Measurements from ENCODE around the gene EIF5B. TPM values are rescaled to one million over a fixed set of nuclear protein-coding genes. Genes with fewer than 3 reads are reported as not detected.
"Not testable (repeated sequence)": the region's sequence is repeated elsewhere in the genome, so short reads cannot be mapped to it uniquely, and the experiment has no call there.

EIF5B gene
- total and polyA plus RNA-seq, 9 donors, result 17.5 to 38.8 (median 30.4) TPM

DNA sequence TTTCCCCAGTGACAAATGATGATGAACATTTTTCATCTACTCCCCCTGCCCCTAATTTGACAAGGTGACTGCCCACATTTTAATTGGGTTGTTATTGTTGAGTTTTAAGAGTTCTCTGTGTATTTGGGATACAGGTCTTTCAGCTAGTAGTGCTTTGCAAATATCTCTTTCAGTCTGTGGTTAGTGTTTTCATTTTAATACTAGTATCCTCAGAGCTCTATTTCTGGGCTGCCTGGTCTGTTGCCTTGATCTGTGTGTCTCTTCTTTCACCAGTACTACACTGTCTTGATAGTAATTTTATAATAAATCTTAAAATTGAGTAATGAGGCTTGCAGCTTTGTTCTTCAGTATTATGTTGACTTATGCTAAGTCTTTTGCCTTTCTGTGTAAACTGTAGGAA, 19.7 kb downstream of the EIF5B start:
- Histone ChIP-seq H3K4me3 (no peak overlapping the region), H3K36me3 (no peaks in the 10 kb centered on the region), H3K27ac (no peak overlapping the region), H3K9me3 (no peaks in the 10 kb centered on the region), H3K4me1 (ENCODE audit: insufficient read depth) (no peaks in the 10 kb centered on the region), H3K27me3 (no peaks in the 10 kb centered on the region)
- TF ChIP-seq EP300 (IDR thresholded peaks at IDR 0.05), result no peak
- TF ChIP-seq, protein P1, sequence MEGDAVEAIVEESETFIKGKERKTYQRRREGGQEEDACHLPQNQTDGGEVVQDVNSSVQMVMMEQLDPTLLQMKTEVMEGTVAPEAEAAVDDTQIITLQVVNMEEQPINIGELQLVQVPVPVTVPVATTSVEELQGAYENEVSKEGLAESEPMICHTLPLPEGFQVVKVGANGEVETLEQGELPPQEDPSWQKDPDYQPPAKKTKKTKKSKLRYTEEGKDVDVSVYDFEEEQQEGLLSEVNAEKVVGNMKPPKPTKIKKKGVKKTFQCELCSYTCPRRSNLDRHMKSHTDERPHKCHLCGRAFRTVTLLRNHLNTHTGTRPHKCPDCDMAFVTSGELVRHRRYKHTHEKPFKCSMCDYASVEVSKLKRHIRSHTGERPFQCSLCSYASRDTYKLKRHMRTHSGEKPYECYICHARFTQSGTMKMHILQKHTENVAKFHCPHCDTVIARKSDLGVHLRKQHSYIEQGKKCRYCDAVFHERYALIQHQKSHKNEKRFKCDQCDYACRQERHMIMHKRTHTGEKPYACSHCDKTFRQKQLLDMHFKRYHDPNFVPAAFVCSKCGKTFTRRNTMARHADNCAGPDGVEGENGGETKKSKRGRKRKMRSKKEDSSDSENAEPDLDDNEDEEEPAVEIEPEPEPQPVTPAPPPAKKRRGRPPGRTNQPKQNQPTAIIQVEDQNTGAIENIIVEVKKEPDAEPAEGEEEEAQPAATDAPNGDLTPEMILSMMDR (IDR thresholded peaks at IDR 0.05), result no peak
- TF ChIP-seq POLR2A (IDR thresholded peaks at IDR 0.05), result no peak
- intact Hi-C loops (cut with DNase I), result no loop called here
- no peak for DNase-seq

GRCh38 chr2:99365661-99366060, 28.5 kb downstream of the EIF5B start:
- no peak overlapping the region for H3K4me3 ChIP-seq
- no peaks in the 10 kb centered on the region for H3K9me3 ChIP-seq
- H3K27me3 ChIP-seq, result no peaks in the 10 kb centered on the region
- intact Hi-C loops (cut with DNase I), result no loop called here
- no peak for TF ChIP-seq POLR2A (IDR thresholded peaks at IDR 0.05)
- TF ChIP-seq, protein P1 (IDR thresholded peaks at IDR 0.05), result no peak
- 73 to 87% (median 82%) methylated on average over 2 of the region's 2 CpGs for WGBS, 3 donors
- H3K36me3 ChIP-seq, result no peaks in the 10 kb centered on the region
- no peaks in the 10 kb centered on the region for H3K4me1 ChIP-seq (ENCODE audit: insufficient read depth)
- DNase-seq, result no peak
- no peak overlapping the region for H3K27ac ChIP-seq

DNA sequence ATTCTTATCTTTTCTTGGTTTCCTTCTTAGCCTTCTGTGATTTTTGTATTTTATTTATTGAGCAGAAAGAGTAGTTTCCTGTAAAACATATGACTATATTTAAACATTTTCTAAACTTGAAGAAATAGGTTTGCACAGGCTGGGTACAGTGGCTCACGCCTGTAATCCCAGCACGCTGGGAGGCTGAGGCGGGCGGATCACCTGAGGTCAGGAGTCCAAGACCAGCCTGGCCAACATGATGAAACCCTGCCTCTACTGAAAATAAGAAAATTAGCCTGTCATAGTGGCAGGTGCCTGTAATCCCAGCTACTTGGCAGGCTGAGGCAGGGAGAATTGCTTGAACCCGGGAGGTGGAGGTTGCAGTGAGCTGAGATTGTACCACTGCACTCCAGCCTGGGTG, 31.7 kb downstream of the EIF5B start:
- WGBS, 3 donors, result 98 to 99% (median 98%) methylated on average over 5 of the region's 5 CpGs
- H3K9me3 ChIP-seq; H3K4me1 ChIP-seq (ENCODE audit: insufficient read depth); H3K27me3 ChIP-seq; H3K4me3 ChIP-seq; DNase-seq; H3K27ac ChIP-seq; intact Hi-C loops (cut with DNase I); H3K36me3 ChIP-seq: not testable (repeated sequence)

DNA sequence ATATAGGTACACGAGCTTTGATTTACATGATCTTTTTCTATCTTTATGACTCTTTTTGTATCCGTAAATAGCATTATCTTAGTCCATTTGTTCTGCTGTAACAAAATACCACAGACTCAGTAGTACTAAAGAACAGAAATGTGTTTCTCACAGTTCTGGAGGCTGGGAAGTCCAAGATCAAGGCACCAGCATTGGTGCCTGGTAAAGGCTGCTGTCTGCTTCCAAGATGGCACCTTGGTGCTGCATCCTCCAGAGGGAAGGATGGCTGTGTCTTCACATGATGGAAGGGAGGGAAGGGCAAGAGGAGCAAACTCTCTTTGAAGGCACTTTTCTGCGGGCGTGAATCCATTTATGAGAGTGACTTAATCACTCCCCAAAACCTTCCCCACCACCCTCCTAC, 36.0 kb downstream of the EIF5B start:
- 97 to 98% (median 98%) methylated on average over 4 of the region's 4 CpGs for WGBS, 3 donors
- H3K27me3 ChIP-seq, result no peaks in the 10 kb centered on the region
- no peaks in the 10 kb centered on the region for H3K9me3 ChIP-seq
- TF ChIP-seq EP300 (IDR thresholded peaks at IDR 0.05), result no peak
- TF ChIP-seq, protein P1 (IDR thresholded peaks at IDR 0.05), result no peak
- TF ChIP-seq POLR2A (IDR thresholded peaks at IDR 0.05), result no peak
- no peak for DNase-seq
- no peaks in the 10 kb centered on the region for H3K36me3 ChIP-seq
- no peak overlapping the region for H3K4me3 ChIP-seq
- H3K27ac ChIP-seq, result no peak overlapping the region
- intact Hi-C loops (cut with DNase I), result no loop called here
- no peaks in the 10 kb centered on the region for H3K4me1 ChIP-seq (ENCODE audit: insufficient read depth)

DNA sequence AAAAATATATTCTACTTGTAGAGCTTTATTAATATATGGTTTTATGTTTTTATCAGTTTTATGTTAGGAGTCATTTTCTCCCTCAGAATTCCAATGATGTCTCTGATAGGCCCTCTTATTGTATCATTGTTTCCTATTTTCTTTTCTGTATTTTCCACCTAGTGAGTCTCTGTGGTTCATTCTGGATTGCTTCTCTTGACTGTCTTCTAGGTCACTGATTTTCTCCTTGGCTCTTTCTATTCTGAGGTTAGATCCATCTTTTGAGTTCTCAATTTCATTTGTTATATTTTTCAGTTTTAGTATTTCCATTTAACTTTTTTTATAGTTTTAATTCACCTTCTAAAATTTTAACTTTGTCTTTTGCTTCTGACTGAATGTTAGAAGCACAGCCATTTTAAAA, 37.6 kb downstream of the EIF5B start:
- Histone ChIP-seq H3K4me3 (no peak overlapping the region), H3K27ac (no peak overlapping the region), H3K9me3 (no peaks in the 10 kb centered on the region), H3K27me3 (no peaks in the 10 kb centered on the region), H3K36me3 (no peaks in the 10 kb centered on the region), H3K4me1 (ENCODE audit: insufficient read depth) (no peaks in the 10 kb centered on the region)
- no peak for DNase-seq
- intact Hi-C loops (cut with DNase I), result no loop called here
- TF ChIP-seq POLR2A (IDR thresholded peaks at IDR 0.05), result no peak

Measured in ovary (tissue), 9 donors.